ENCODE results near the gene TMCC3. TPM values are rescaled to one million over a fixed set of nuclear protein-coding genes. Genes with fewer than 3 reads are reported as not detected.
"Not testable (repeated sequence)": the region's sequence is repeated elsewhere in the genome, so short reads cannot be mapped to it uniquely, and the experiment has no call there.

Gene TMCC3
- total RNA-seq, 1 experiment from 2014 or later, result 0.92 TPM

- DNase-seq (ENCODE audit: low read depth, low spot score) (no peak), ATAC-seq (no peak)
- TF ChIP-seq SIN3A (IDR thresholded peaks at IDR 0.05; ENCODE audit: borderline replicate concordance, insufficient read depth, low read depth, low read length) (no peak), POLR2AphosphoS5 (IDR thresholded peaks at IDR 0.05; ENCODE audit: low read depth, low read length) (no peak), REST (IDR thresholded peaks at IDR 0.05; ENCODE audit: insufficient read depth in 1 of 2, low read depth in 2 of 2, low read length in 1 of 2) (no peak), TCF7L2 (IDR thresholded peaks at IDR 0.05; ENCODE audit: low read depth, low read length) (no peak), CTCF (IDR thresholded peaks at IDR 0.05) (no peak)
- Histone ChIP-seq H3K4me1 (ENCODE audit: control insufficient read depth, insufficient read depth, low read length) (no peaks in the 10 kb centered on the region), H3K27me3 (ENCODE audit: control insufficient read depth, insufficient read depth, low read length) (peaks cover under 1% of the 10 kb centered on the region; the same call in 1 of the 2 replicates), H3K27ac (ENCODE audit: low read length) (no peak overlapping the region), H3K36me3 (ENCODE audit: control insufficient read depth, insufficient read depth, low read length) (no peaks in the 10 kb centered on the region), H3K4me3 (ENCODE audit: low read depth in 2 of 2, low read length in 2 of 2) (no peak overlapping the region), H3K9me3 (ENCODE audit: control insufficient read depth, insufficient read depth, low read depth, low read length) (no peaks in the 10 kb centered on the region)
- CTCF ChIA-PET, result no interaction called here
- BruUV-seq (replicated peaks), result no TSS peak
- POLR2A ChIA-PET, result no interaction called here
- in situ Hi-C loops (cut with HindIII; ENCODE audit: low pct_unique_long_range_greater_than_20kb, low sequenced_read_pairs), result no loop called here
- intact Hi-C loops (cut with micrococcal nuclease; ENCODE audit: unreplicated experiment), result no loop called here
These were observed 99.4 kb downstream of the TMCC3 start for GRCh38 chr12:94550964-94551363.

GRCh38 chr12:94548833-94549232, 101.5 kb downstream of the TMCC3 start:
- BruUV-seq (replicated peaks); H3K27ac ChIP-seq (ENCODE audit: low read length); H3K27me3 ChIP-seq (ENCODE audit: control insufficient read depth, insufficient read depth, low read length); CTCF ChIA-PET; in situ Hi-C loops (cut with HindIII; ENCODE audit: low pct_unique_long_range_greater_than_20kb, low sequenced_read_pairs); ATAC-seq; POLR2A ChIA-PET; H3K4me3 ChIP-seq (ENCODE audit: low read depth in 2 of 2, low read length in 2 of 2); H3K36me3 ChIP-seq (ENCODE audit: control insufficient read depth, insufficient read depth, low read length); H3K9me3 ChIP-seq (ENCODE audit: control insufficient read depth, insufficient read depth, low read depth, low read length); DNase-seq (ENCODE audit: low read depth, low spot score); H3K4me1 ChIP-seq (ENCODE audit: control insufficient read depth, insufficient read depth, low read length): not testable (repeated sequence)
- intact Hi-C loops (cut with micrococcal nuclease; ENCODE audit: unreplicated experiment), result loop anchor here (10.0 kb wide), 1 partner anchor 216 kb away; no protein-coding TSS in a partner anchor

DNA sequence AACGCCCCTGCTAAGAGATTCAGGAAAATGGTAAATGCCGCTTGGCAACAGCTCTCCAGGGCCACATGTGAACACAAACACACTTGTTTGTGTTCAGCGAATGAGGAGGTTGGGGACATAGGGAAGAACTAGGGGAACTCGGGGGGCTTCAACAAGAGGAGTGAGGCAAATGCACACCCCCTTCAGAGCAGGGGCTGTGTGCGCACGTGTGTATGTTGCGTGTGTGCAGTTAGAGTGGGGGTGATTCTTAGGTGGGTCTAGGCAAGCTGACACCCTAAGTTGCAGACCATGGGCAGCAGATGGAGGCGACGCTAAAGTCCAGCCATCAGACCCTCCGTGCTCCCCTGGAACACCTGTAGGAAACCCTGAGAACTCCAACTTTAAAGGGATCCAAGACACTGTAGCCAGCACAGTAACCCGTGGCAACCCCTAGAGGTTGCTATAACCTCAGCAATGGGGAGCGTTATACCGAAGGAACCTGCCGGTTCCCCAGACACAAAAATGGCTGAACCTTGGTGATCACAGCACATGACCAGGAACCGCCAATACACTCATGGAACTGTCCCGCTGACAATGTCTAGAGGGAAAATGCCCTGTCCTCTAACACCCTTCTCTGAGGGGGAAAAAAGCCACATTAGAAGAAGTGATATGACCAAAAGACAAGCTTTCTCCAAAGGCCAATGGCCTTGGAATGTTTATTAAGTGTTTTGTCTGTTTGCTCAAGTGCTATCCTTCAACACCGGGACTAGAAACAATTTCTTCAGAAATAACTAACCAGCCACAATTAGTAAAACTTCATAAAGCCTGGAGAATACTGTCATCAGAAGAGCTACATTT, 104.2 kb downstream of the TMCC3 start:
- ChIA-PET POLR2A (no interaction called here), CTCF (interaction anchor here (0.6 kb wide), 1 partner anchor 778 kb away, joined by 7 read pairs; no protein-coding TSS in a partner anchor)
- intact Hi-C loops (cut with micrococcal nuclease; ENCODE audit: unreplicated experiment) (loop anchor here (10.0 kb wide), 1 partner anchor 219 kb away; no protein-coding TSS in a partner anchor), in situ Hi-C loops (cut with HindIII; ENCODE audit: low pct_unique_long_range_greater_than_20kb, low sequenced_read_pairs) (no loop called here)
- H3K36me3 ChIP-seq (ENCODE audit: control insufficient read depth, insufficient read depth, low read length), result no peaks in the 10 kb centered on the region
- H3K9me3 ChIP-seq (ENCODE audit: control insufficient read depth, insufficient read depth, low read depth, low read length), result no peaks in the 10 kb centered on the region
- H3K27me3 ChIP-seq (ENCODE audit: control insufficient read depth, insufficient read depth, low read length), result no peaks in the 10 kb centered on the region
- no peaks in the 10 kb centered on the region for H3K4me1 ChIP-seq (ENCODE audit: control insufficient read depth, insufficient read depth, low read length)
- no peak overlapping the region for H3K4me3 ChIP-seq (ENCODE audit: low read depth in 2 of 2, low read length in 2 of 2)
- ATAC-seq (peak; percentile 85), DNase-seq (ENCODE audit: low read depth, low spot score) (peak; percentile 12)
- no TSS peak for BruUV-seq (replicated peaks)
- H3K27ac ChIP-seq (ENCODE audit: low read length), result no peak overlapping the region
- TF ChIP-seq CTCF (IDR thresholded peaks at IDR 0.05) (peak; percentile 59), SIN3A (IDR thresholded peaks at IDR 0.05; ENCODE audit: borderline replicate concordance, insufficient read depth, low read depth, low read length) (no peak), TCF7L2 (IDR thresholded peaks at IDR 0.05; ENCODE audit: low read depth, low read length) (no peak), REST (IDR thresholded peaks at IDR 0.05; ENCODE audit: insufficient read depth in 1 of 2, low read depth in 2 of 2, low read length in 1 of 2) (no peak), POLR2AphosphoS5 (IDR thresholded peaks at IDR 0.05; ENCODE audit: low read depth, low read length) (no peak)

Measured in Panc1 (cell line).